Kidney (tissue), 14 donors: ENCODE results near the gene TCTN1. TPM values are rescaled to one million over a fixed set of nuclear protein-coding genes. Genes with fewer than 3 reads are reported as not detected.

Source experiments
- DNase-seq, 5 donors: peaks; one replicate each; pipeline ENCODE4 v3.0.0-alpha.2; 2013 to 2020
- FAIRE-seq: peaks from 2 replicates; lab custom pipeline; 2012; peaks lifted over from hg19 to GRCh38; lab: Jason Lieb, UNC
- H3K27ac ChIP-seq, 2 donors: one replicate each; pipeline ENCODE4 v1.7.0; 2013; ENCODE audit warnings: low read depth in 2 of 2, low read length in 2 of 2, inconsistent platforms in 1 of 2
- H3K27me3 ChIP-seq: one replicate; pipeline ENCODE4 v1.7.1; 2013; ENCODE audit warnings: low read length, inconsistent platforms; ENCODE audit not compliant: control insufficient read depth, insufficient read depth
- H3K36me3 ChIP-seq, 3 donors: one replicate each; pipeline versions ENCODE4 v1.7.0 to v1.7.1; 2013; ENCODE audit warnings: low read length in 3 of 3, control low read depth in 1 of 3, inconsistent platforms in 1 of 3; ENCODE audit not compliant: insufficient read depth in 3 of 3, control insufficient read depth in 2 of 3
- H3K4me1 ChIP-seq, 3 donors: one replicate each; pipeline versions ENCODE4 v1.7.0 to v1.7.1; 2013; ENCODE audit warnings: low read length in 3 of 3, inconsistent platforms in 1 of 3, low read depth in 1 of 3; ENCODE audit not compliant: control insufficient read depth in 2 of 3, insufficient read depth in 2 of 3
- H3K4me3 ChIP-seq, 3 donors: one replicate each; pipeline versions ENCODE4 v1.7.0 to v1.8.1; 2013; ENCODE audit warnings: low read length in 3 of 3, control low read depth in 1 of 3, inconsistent platforms in 1 of 3
- H3K9ac ChIP-seq, 3 donors: one replicate each; pipeline versions ENCODE4 v1.7.0 to v1.7.1; 2013; ENCODE audit warnings: low read length in 3 of 3, control low read depth in 1 of 3, inconsistent platforms in 1 of 3
- H3K9me3 ChIP-seq, 3 donors: one replicate each; pipeline versions ENCODE4 v1.7.0 to v1.7.1; 2013; ENCODE audit warnings: low read length in 3 of 3, control low read depth in 1 of 3, inconsistent platforms in 1 of 3; ENCODE audit not compliant: control insufficient read depth in 2 of 3, insufficient read depth in 1 of 3
- intact Hi-C: fragments of 100-400 bp; cut with DNase I; formaldehyde crosslinking; loops from one replicate; pipeline ENCODE4 v1.11.1; 2022
- polyA plus RNA-seq: library from polyadenylated mRNA; stranded (reverse); fragments of 350-450 nt; fragmentation: Illumina TruSeq; extraction: RNeasy Lipid Tissue Mini Kit (QIAGEN cat#74804); gene quantifications from one replicate; pipeline ENCODE4 v1.2.3, GENCODE V29; 2014; ENCODE audit warnings: low read depth, low replicate concordance; ENCODE audit not compliant: insufficient read depth
- total RNA-seq: library from RNA; stranded (reverse); fragmentation: NEBNext Ultra II Directional; extraction: Animal tissue kit (Norgen Biotek cat#: 25700); gene quantifications from one replicate; pipeline ENCODE4 v1.2.1, GENCODE V29; 2021
- TF ChIP-seq, protein P1 (sequence below): IDR thresholded peaks from 3 replicates; pipeline ENCODE4 v1.5.1; 2012; ENCODE audit warnings: mild to moderate bottlenecking, moderate library complexity, borderline replicate concordance; ENCODE audit not compliant: insufficient read depth; ENCODE audit errors: extremely low read depth
- donor health status: control.
- donor health status: control.
- donor health status: control.
- donor health status: control.
- donor health status: control.
- donor health status: DM: yes; HTN: yes; CAD: no.
- donor health status: Normal renal cell carcinoma (clear cell type).

Gene TCTN1
- total and polyA plus RNA-seq, 2 donors from 2014 or later, result 71.2 to 76.9 TPM

DNA sequence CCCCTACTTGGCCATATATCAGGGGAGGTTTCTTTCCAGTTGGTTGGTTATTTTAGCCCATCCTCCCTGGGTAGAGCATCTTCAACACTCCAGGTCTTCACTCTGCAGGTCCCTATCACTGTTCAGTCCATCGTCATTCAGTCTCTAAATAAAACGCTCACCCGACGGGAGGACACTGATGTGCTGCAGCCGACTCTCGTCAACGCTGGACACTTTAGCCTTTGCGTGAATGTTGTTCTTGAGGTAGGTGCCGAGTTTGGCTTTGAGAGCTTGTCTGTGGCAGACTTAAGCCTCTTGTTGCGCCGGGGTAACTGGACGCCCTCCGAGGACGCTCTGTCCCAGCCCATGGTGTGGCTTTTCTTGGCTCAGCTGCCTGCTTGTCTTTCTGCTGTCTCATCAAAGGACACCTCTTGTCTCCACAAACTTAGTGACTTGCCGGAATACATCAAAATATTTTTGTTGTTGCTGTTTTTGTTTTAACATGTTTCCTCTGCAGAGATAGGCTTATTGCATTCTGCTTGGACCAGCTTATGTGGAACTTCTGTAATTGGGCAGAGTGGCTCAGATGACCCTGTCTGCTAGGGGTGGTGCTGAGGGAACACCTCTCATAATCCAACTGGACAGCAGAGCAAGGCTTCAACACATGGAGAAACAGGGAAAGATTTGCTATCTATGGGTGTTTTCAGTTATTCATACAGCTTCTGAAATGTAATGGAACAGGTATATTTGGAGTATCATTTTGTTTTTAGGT lies 26.5 kb downstream of the TCTN1 start:
- H3K36me3 ChIP-seq, result peaks cover 0 to 2% (median 0%) of the 10 kb centered on the region in 3 donors
- intact Hi-C loops, result no loop called here
- no peak overlapping the region for H3K4me3 ChIP-seq
- no peak for DNase-seq
- H3K9ac ChIP-seq, result no peak overlapping the region
- no peaks in the 10 kb centered on the region for H3K4me1 ChIP-seq
- H3K9me3 ChIP-seq, result no peaks in the 10 kb centered on the region
- no peaks in the 10 kb centered on the region for H3K27me3 ChIP-seq
- TF ChIP-seq, protein P1, sequence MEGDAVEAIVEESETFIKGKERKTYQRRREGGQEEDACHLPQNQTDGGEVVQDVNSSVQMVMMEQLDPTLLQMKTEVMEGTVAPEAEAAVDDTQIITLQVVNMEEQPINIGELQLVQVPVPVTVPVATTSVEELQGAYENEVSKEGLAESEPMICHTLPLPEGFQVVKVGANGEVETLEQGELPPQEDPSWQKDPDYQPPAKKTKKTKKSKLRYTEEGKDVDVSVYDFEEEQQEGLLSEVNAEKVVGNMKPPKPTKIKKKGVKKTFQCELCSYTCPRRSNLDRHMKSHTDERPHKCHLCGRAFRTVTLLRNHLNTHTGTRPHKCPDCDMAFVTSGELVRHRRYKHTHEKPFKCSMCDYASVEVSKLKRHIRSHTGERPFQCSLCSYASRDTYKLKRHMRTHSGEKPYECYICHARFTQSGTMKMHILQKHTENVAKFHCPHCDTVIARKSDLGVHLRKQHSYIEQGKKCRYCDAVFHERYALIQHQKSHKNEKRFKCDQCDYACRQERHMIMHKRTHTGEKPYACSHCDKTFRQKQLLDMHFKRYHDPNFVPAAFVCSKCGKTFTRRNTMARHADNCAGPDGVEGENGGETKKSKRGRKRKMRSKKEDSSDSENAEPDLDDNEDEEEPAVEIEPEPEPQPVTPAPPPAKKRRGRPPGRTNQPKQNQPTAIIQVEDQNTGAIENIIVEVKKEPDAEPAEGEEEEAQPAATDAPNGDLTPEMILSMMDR, result no peak
- no peak for FAIRE-seq
- H3K27ac ChIP-seq, result no peak overlapping the region

DNA sequence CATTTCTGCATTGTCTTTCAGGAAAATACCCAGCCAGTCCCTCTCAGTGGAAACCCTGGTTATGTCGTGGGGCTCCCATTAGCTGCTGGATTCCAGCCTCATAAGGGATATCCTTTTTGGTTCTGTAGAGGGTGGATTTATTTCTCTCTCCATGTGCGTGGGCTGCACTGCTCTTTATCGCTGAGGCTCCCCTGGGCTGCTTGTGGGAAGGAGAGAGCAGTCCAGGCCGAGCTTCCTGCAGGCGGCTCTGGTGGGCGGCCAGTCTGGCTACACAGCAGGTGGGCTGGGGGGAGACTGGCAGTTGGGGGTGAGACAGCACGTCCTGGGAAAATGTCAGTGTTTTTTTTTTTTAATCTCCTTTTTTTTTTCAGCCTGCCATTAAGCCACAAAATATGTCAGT lies 27.6 kb downstream of the TCTN1 start:
- intact Hi-C loops, result no loop called here
- H3K9ac ChIP-seq, result no peak overlapping the region
- TF ChIP-seq, protein P1, result no peak

DNA sequence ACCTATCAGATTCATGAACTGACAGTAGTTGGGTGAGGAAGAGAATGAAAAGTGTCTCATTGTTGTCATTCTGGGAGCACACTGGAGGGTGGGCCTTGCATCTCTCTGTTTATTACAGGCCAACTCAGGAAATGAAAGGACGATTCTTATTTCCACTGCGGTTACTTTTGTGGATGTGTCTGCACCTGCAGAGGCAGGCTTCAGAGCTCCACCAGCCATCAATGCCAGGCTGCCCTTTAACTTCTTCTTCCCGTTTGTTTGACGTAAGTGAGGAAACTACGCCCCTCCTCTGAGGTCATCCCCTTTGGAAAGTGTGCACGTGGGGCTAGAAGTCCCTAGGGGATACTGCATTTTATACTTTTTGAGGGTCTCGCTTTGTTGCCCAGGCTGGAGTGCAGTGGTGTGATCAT lies 33.7 kb downstream of the TCTN1 start:
- no peaks in the 10 kb centered on the region for H3K9me3 ChIP-seq
- no peak overlapping the region for H3K4me3 ChIP-seq
- no peak overlapping the region for H3K9ac ChIP-seq
- intact Hi-C loops, result no loop called here
- no peaks in the 10 kb centered on the region for H3K27me3 ChIP-seq
- DNase-seq, result no peak
- TF ChIP-seq, protein P1, result no peak
- no peak overlapping the region for H3K27ac ChIP-seq
- H3K36me3 ChIP-seq, result peaks cover 2 to 15% (median 12%) of the 10 kb centered on the region in 3 donors
- FAIRE-seq, result no peak
- no peaks in the 10 kb centered on the region for H3K4me1 ChIP-seq

More for the DNA sequence above, 27.6 kb downstream of the TCTN1 start:
- Histone ChIP-seq H3K36me3 (peaks cover 0 to 2% (median 0%) of the 10 kb centered on the region in 3 donors), H3K27me3 (no peaks in the 10 kb centered on the region), H3K4me3 (no peak overlapping the region), H3K27ac (no peak overlapping the region), H3K4me1 (no peaks in the 10 kb centered on the region), H3K9me3 (no peaks in the 10 kb centered on the region)
- DNase-seq, result peak in 4 of 5 donors; percentile 44 to 68 (median 55)
- FAIRE-seq, result no peak
